Tibial nerve (tissue), 3 donors: ENCODE data around the gene RCSD1.

Source experiments
- CTCF ChIP-seq, 5 experiments: fragments of 200-600 bp in 3 of 5; fragments of 450-650 bp in 2 of 5; sonication (generic) in 3 of 5; IDR thresholded peaks; one replicate each; pipeline ENCODE4 v1.5.1; 2016 to 2019; ENCODE audit warnings: antibody characterized with exemption in 5 of 5, mild to moderate bottlenecking in 3 of 5, moderate library complexity in 2 of 5
- POLR2A ChIP-seq, 2 donors: fragments of 450-650 bp; IDR thresholded peaks; one replicate each; pipeline ENCODE4 v1.6.1; 2017; ENCODE audit warnings: antibody characterized with exemption in 2 of 2, mild to moderate bottlenecking in 2 of 2, moderate library complexity in 2 of 2

DNA sequence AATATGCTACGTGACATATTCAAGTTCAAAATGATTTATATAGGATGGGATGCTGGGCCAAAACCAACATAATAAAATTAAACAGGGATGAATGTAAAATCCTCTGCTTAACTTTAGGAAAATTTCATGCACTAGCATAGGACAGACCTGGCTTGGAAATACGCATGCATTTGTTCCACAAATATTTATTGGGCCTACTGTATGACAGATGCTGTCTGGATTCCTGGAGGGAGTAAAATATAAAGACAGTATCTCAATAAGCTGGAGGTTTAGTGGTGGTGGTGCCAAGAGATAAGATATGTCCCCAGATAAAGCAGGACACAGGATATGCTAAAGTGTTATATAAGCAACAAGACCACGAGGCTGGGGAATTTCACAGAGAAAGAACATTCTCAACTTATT is 15.1 kb downstream of the RCSD1 start:
- no peak for TF ChIP-seq CTCF (IDR thresholded peaks at IDR 0.05)
- TF ChIP-seq POLR2A (IDR thresholded peaks at IDR 0.05) = no peak
